Left renal pelvis (tissue), 4 donors: ENCODE measurements around the gene IKZF1. TPM values are rescaled to one million over a fixed set of nuclear protein-coding genes. Genes with fewer than 3 reads are reported as not detected.

ENCODE experiments used
- DNase-seq, 4 donors: peaks; one replicate each; pipeline ENCODE4 v3.0.0-alpha.2; 2013; ENCODE audit warnings: low read depth in 4 of 4, low spot score in 3 of 4
- polyA plus RNA-seq, 4 donors: library from polyadenylated mRNA; unstranded; fragments of 120-200 nt; gene quantifications; one replicate each; pipeline ENCODE4 v1.2.1, GENCODE V29; 2013; ENCODE audit not compliant: insufficient read length in 4 of 4

The IKZF1 gene
- polyA plus RNA-seq, 4 donors = 0.98 to 3.1 (median 2.1) TPM

DNA sequence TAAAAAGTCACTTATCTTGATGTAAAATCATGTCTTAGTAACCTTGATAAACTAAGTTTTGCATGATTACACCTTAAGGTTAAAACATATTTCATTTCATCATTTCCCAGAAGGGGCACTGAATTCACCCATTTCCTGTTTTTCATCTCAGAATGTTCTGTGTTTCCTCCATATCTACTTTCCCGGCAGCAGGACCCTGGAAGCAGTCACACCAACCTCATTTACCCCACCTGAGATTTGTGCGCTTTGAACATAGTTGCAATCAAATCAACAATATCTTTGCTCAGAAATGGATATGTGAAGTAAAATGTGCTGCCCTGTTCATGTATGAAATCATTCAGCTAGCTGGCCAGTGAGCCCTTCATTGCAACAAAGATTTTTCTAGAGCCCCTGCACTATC lies 46.8 kb downstream of the IKZF1 start:
- no peak for DNase-seq

DNA sequence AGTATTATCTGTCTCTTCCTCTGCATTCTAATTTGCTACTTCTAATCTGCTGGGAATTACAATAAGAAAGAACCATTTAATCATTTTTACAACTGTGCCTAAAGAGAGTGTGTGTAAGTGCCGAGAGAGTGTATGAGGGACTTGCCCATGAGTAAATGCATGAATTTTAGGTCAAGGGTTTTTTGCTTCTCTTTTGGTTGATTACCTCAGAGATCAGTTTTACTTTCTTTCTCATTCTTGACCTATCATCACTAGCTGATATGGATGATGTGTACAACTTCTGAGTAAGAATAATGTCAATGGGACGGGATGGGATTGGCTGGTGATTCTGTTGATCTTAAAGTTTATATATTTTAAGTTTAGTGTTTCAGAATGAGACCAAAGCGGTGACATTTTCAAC lies 47.8 kb downstream of the IKZF1 start:
- no peak for DNase-seq

DNA sequence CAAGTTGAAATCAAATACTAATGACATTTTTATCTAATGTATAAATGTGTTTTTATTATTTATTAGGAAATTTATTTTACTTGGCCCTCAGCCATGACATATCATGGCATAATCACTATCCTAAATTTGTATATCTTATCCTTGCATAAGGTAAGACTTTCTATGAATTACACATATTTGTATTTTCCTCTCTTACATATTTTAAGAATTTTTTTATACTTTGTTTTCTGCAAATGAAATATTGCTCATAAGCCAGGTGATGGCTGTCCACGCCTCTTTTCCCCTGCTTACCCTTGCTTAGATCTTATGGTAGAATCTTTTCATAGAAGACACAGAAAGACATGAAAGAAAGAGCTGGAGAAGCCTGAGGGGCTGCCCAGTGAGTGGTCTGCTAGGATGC lies 48.2 kb downstream of the IKZF1 start:
- no peak for DNase-seq

DNA sequence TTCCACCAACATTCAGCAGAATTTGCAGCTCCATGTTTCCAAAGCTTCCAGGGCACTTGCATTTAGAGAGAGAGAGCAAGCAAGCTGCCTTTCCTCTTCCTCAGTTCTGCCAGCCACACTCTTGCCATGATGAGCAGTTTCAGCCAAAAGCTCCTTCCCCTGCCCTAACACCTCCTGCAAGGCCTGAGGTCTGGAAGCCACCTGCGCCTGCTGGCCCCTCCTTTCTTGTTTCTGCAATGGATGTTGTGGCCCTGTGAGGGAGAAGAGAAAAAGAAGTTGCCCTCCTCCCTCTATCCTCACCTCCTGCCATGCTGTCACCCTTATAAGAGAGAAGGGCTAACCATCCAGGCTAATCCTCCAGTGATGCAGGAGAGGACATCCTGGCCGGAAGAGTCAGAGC lies 48.7 kb downstream of the IKZF1 start:
- no peak for DNase-seq

DNA sequence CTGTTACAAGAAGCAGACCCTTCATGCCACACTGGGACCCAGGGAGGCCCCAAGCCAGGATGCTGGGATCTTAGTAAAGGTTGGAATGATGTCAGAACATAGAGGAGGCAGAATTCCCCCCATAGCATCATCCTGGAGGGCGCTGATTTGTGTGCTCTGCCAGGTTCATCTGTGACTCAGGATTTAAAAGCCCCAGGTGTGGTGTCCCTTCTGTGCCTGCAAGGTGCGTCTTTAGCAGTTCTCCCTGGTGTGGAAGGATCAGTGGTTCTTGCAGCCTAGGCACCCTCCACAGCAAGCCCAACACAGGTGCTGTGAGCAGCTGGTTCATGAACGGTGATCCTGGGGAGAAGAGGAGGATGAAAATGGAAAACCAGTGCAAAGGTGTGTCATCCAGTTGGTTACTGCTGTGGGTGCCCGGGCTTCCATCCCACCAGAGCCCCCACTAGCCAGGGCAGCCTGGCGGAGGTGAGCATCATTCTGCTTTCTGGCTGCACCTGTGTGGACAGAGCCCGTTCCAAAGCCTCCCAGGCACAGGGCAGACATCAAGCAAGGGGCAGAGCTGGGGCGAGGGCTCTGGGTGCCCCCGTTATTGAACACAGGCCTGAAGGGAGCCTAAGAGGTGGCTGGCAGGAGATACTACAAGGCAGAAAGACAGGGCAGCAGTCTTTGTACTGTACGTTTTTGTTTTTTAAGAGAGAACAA lies 49.5 kb downstream of the IKZF1 start:
- no peak for DNase-seq

GRCh38 chr7:50355817-50356178 lies 51.3 kb downstream of the IKZF1 start:
- DNase-seq = no peak

- no peak for DNase-seq
Observed at GRCh38 chr7:50356212-50356944, 51.9 kb downstream of the IKZF1 start.

- DNase-seq = no peak
Observed at GRCh38 chr7:50356945-50357268, 52.4 kb downstream of the IKZF1 start.

DNA sequence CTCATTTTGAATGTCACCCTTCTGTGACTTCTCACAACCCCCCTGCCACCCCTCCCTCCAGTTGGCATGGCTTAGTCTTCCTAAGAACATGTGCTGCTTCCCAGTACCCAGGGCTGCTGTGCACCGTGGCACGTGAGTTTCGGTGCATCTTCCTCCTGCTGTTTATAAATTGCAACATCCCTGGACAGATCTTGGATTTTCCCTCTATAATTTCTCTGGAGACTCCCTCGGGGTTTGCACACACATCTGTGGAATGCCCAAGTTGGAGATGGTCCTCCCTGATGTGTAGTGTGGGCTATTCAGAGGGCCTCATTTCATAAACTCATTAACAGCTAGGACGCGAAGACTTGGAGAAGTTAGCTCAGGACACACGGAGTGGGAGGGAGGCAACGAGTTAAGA lies 52.9 kb downstream of the IKZF1 start:
- DNase-seq = no peak

DNA sequence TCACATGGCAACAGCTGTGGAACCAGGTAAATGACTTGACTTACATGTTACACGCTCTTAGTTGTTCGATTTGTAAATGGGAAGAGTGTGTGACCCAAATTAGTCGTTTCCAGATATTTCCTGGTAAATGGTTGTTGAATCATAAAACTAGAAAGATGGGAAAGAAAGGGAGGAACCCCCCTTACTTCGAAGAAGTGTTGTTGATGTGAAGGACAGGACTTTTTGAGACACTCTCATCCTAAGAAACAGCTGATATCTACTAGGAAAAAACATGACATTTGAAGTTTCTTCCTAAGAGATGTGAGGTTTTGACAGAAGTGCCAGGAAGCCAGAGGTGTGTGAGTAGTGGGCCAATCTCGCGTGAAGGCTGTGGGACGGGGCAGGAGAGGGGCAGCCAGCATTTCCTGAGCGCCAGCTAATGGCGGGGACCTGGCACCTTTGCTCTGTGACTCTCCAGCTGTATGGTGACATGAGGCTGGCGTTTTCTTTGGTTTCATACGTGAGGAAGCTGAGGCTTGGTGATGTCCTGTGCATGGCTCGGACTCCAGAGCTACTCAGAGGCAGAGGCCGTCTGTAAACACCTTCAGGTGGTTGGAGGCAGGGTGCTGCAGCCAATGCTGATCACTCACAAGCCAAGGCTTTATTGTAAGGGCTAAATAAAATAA lies 53.7 kb downstream of the IKZF1 start:
- no peak for DNase-seq

GRCh38 chr7:50358779-50359178 lies 54.3 kb downstream of the IKZF1 start:
- no peak for DNase-seq

GRCh38 chr7:50359258-50359994 lies 54.9 kb downstream of the IKZF1 start:
- no peak for DNase-seq

DNA sequence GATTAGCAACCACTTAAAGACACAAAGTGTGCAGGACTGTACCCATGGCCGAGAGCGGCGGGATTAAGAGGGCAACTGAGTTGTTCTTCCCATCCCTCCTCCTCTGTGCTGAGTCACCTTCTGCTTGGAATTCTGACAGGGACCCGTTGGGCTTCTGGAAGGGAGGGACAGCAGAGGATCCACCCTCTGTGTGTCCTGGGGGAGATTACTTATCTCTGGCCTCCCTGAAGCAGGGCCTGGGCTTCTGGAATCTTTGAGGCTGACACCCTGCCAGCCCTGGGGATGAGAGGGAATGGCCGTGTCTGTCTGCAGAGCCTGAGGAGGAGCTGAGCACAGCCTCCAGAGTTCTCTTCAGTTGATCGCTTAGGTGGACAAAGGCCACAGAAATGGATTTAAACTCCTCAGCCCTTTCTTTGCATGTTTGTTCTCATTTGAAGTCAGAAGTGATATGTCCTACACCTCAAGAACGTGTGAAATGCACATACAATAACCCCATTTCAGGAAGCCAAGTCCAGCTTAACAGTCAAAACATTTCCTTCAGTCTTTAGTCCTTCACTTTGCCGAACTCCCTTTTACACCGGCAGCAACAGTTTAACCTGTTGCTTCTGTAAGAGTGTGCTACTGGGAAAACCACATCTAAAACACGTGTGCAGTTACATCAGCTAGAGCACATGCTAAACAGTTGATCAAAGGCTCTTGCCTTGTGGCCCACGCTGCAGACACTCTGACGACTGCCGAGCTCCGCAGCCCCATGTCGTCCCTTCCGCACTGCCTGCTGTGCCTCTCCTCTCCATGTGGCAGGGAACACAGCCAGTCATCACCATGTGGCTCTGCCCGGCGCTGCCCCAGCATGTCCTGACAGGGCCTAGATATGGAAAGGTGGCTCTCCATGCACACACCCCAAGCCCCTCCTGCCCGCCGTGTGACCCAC lies 55.7 kb downstream of the IKZF1 start:
- no peak for DNase-seq

GRCh38 chr7:50362142-50362541 lies 57.6 kb downstream of the IKZF1 start:
- DNase-seq = no peak

DNA sequence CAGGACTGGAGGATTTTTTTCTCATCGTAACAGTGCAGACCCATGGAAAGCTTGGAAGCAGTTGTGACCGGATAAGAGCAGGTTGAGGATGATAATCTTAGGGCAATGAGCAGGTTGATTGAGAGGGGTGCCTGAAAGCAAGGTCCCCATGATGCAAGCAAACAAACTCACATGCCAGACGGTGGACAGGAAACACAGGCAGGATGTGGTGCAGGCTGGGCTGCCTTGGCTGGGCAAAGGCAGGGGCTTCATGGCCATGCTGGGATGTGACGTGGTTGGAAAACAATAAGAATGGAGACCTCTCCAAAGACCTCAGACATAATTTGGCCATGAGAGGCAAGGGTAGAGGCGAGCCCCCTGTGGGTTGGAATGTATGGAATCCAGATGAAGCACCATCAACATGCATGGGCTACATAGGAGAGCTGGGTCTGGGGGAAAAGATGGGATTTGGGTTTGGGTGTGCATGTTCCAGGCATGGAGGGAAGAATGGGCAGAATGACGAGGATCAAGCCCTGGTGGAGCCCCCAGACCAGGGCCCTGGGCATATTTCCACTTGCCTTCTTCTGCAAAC lies 58.3 kb downstream of the IKZF1 start:
- DNase-seq = no peak

DNA sequence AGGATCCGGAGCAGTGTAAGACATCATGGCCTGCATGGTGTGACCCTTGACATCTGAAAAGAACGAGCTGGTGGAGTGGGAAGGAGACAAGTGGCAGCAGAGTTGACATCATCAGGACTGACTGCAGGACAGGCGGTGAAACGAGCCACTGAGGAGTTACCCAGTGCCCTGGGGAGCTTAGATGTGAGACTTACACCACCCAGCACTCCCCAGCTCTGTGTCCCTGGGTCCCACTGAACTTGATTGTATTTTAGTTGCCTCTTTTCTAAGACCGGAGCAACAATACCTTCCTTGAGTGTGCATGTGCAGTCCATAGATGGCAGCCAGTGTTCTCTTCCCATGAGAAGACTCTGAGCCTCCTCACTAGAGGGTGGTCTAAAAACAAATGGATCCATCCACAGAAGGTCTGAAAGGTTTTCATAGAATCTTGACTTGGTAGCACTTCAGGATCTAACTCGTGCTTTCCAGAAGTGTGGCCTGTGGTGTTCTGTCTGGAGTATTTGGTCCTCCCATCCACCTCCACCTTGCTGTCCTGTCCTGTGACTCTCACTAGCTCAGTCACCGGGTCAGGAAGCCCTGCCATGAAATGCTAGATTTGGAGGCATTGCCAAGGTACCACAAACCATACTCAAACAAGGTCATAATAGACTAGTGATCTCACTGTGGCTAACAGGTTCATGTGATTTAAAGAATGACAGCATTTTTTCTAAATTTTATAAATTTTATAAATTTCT lies 59.0 kb downstream of the IKZF1 start:
- no peak for DNase-seq

DNA sequence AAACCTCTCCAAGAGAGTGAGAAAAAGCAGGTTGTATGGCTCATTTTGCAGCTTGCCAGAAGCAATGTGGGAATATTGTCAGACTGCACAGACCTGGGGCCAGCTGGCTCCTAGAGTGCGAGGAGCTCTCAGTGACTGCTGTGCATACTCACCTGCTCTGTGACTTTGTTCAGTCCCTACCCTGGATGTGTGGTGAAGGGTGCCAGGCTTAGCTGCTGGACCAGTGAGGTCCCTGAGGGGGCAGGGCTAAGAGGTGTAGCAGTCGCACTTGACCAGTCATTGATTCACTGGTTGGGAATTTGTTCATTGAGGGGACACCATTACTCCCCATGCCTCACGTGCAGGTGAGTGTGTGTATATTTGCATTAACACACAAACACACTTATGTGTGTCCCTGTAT lies 60.1 kb downstream of the IKZF1 start:
- DNase-seq = no peak

DNA sequence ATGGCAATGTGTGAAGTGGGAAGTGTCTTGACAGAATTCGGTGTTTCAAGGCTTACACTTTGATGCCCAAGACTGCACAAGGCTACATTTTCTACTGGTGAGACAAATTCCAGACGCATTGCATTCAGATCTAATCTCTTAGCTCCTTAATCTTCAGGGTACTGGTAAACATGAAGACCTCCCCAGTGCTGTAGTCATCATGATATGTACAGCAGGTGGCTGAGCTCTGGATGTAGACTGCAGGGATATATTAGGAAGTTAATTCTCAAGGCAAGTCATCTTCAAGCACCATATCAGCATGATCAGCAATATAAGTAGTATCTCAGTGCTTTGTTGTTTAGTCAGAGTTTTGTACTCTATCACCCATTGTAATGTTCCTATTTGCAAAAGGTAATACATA lies 61.8 kb downstream of the IKZF1 start:
- no peak for DNase-seq

DNA sequence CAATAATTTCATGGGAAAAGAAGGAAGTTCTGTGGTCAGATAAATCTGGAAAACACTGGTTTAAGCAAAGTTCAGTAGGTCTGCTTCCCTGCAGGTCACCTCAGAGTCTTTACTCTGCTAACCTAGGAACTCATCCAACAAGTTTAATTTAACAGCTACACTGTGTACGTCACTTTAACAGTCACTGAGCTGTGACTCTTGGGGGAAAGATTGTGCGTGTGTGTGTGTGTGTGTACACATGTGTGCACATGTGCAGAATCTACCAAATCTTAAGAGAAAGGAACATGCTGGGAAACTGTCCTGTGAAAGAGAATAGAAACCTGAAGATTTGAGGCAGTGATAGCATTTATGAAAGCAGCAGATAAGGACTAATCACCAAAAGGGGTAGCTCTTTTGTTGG lies 62.6 kb downstream of the IKZF1 start:
- DNase-seq = no peak
